Neural progenitor cell (in vitro differentiated cells): ENCODE results near the gene PIMREG. TPM values are rescaled to one million over a fixed set of nuclear protein-coding genes. Genes with fewer than 3 reads are reported as not detected.
A peak's percentile ranks its signal among the peaks of the same experiment; 100 is the strongest.

Source experiments
- DNase-seq: peaks from one replicate; pipeline ENCODE4 v3.0.0-alpha.2; 2016; ENCODE audit warnings: low spot score
- H2AFZ ChIP-seq: fragments of 200-600 bp; sonication (generic); replicated peaks from 2 replicates; pipeline ENCODE4 v1.6.1; 2016; ENCODE audit warnings: antibody characterized with exemption
- H3F3A ChIP-seq: fragments of 200-600 bp; sonication (generic); 2 replicates; pipeline ENCODE4 v1.6.1; 2016; ENCODE audit warnings: antibody characterized with exemption, low read depth
- H3K27ac ChIP-seq: fragments of 200-600 bp; sonication (generic); 2 replicates; pipeline ENCODE4 v1.5.1; 2016; ENCODE audit warnings: mild to moderate bottlenecking
- H3K27me3 ChIP-seq: fragments of 200-600 bp; sonication (generic); 2 replicates; pipeline ENCODE4 v1.6.1; 2016; ENCODE audit warnings: mild to moderate bottlenecking, moderate library complexity
- H3K36me3 ChIP-seq: fragments of 200-600 bp; sonication (generic); 2 replicates; pipeline ENCODE4 v1.5.1; 2016
- H3K4me1 ChIP-seq: fragments of 200-600 bp; sonication (generic); 2 replicates; pipeline ENCODE4 v1.6.1; 2016; ENCODE audit warnings: mixed run types
- H3K4me2 ChIP-seq: fragments of 200-600 bp; sonication (generic); 2 replicates; pipeline ENCODE4 v1.6.1; 2016
- H3K4me3 ChIP-seq: fragments of 200-600 bp; sonication (generic); 2 replicates; pipeline ENCODE4 v1.5.1; 2016
- H3K79me2 ChIP-seq: fragments of 200-600 bp; sonication (generic); 2 replicates; pipeline ENCODE4 v1.6.1; 2016; ENCODE audit warnings: low read depth
- H3K9ac ChIP-seq: fragments of 200-600 bp; sonication (generic); 2 replicates; pipeline ENCODE4 v1.6.1; 2016
- H3K9me3 ChIP-seq: fragments of 200-600 bp; sonication (generic); 2 replicates; pipeline ENCODE4 v1.5.1; 2016; ENCODE audit warnings: low read depth
- H4K20me1 ChIP-seq: fragments of 200-600 bp; sonication (generic); 2 replicates; pipeline ENCODE4 v1.6.1; 2016; ENCODE audit warnings: low read depth
- H3K27ac Mint-ChIP-seq: 3 replicates; pipeline ENCODE4 v1.8.0; 2021; ENCODE audit warnings: mixed read lengths
- H3K27me3 Mint-ChIP-seq: 2 replicates; pipeline ENCODE4 v1.8.0; 2022; ENCODE audit warnings: low read depth, mild to moderate bottlenecking, inconsistent platforms, moderate library complexity, mixed read lengths; ENCODE audit not compliant: insufficient read depth
- H3K36me3 Mint-ChIP-seq: 3 replicates; pipeline ENCODE4 v1.8.0; 2021; ENCODE audit warnings: mixed read lengths
- H3K4me1 Mint-ChIP-seq: 3 replicates; pipeline ENCODE4 v1.8.0; 2021; ENCODE audit warnings: mixed read lengths
- H3K4me3 Mint-ChIP-seq: 3 replicates; pipeline ENCODE4 v1.8.0; 2021; ENCODE audit warnings: mild to moderate bottlenecking, moderate library complexity, mixed read lengths
- H3K9me3 Mint-ChIP-seq: 3 replicates; pipeline ENCODE4 v1.8.0; 2020; ENCODE audit warnings: mixed read lengths
- EZH2 ChIP-seq: fragments of 200-600 bp; sonication (generic); IDR thresholded peaks from 2 replicates; pipeline ENCODE4 v1.6.1; 2017; ENCODE audit warnings: antibody characterized with exemption, mild to moderate bottlenecking, moderate library complexity
- EZH2phosphoT487 ChIP-seq: fragments of 200-600 bp; sonication (generic); IDR thresholded peaks from 2 replicates; pipeline ENCODE4 v1.6.1; 2017; ENCODE audit warnings: antibody characterized with exemption
- total RNA-seq: library from RNA; depleted of rRNA; stranded (reverse); fragments of >200 nt; gene quantifications from 2 replicates; pipeline ENCODE4 v1.2.3, GENCODE V29; 2015; ENCODE audit warnings: low replicate concordance
- TF ChIP-seq, protein P1 (sequence below): fragments of 200-600 bp; sonication (generic); IDR thresholded peaks from 2 replicates; pipeline ENCODE4 v1.5.1; 2017; ENCODE audit warnings: antibody characterized with exemption, mild to moderate bottlenecking

The PIMREG gene
- total RNA-seq, 1 donor from 2014 or later: 71.3 TPM

DNA sequence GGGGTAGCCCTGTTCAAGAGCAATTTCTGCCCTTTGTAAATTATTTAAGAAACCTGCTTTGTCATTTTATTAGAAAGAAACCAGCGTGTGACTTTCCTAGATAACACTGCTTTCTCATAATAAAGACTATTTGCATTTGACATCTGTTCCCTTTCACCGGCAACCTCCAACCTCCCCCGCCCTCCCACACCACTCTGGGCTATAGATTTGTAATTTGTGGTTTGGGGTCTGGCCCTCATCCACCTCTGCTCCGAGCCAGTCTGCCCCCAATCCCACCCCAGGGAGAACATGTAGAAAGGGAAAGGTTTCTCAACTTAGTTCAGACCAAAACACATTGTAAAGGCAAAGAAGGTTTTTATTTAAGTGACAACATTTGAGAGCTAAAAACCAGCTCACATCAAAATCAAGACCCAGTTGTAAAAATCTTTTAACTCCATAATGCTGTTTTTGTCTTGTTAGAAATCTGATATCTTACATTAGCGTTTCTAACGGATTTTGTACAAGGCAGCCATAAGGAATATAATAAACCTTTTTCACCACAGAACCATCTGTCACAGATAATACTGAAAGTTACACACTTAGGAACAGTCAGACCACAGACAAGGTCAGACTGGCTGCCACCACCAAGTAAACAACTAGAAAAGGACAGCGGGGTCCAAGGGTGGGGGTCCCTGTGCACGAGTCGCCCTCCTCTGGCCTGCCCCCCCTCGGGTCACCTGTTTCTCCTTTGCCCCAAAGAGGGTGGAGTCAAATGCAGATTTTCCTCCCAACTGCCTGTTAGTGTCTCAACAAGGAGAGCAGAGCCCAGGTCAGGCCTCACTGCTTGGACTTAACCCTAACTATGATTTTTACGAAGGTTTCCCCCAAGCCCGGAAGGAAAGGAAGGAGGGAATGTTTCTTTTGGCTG, 6.9 kb downstream of the PIMREG start:
- H3K9me3 ChIP-seq: no peaks in the 10 kb centered on the region
- peaks cover 31% of the 10 kb centered on the region for H3K4me1 ChIP-seq
- peaks cover 4% of the 10 kb centered on the region for H3K27me3 Mint-ChIP-seq
- no peak overlapping the region for H3K9ac ChIP-seq
- peaks cover 47% of the 10 kb centered on the region for H3K4me1 Mint-ChIP-seq
- no peaks in the 10 kb centered on the region for H3K9me3 Mint-ChIP-seq
- H4K20me1 ChIP-seq: peaks cover 10% of the 10 kb centered on the region
- no peak overlapping the region for H2AFZ ChIP-seq
- H3K4me2 ChIP-seq: no peak overlapping the region
- H3K4me3 ChIP-seq: no peak overlapping the region
- H3F3A ChIP-seq: peaks cover 56% of the 10 kb centered on the region
- peaks cover 18% of the 10 kb centered on the region for H3K79me2 ChIP-seq
- H3K36me3 Mint-ChIP-seq: peaks cover 21% of the 10 kb centered on the region
- peak overlapping the region; percentile 47 for H3K27ac Mint-ChIP-seq
- H3K36me3 ChIP-seq: no peaks in the 10 kb centered on the region
- no peak overlapping the region for H3K4me3 Mint-ChIP-seq
- no peak overlapping the region for H3K27ac ChIP-seq
- DNase-seq: no peak
- H3K27me3 ChIP-seq: no peaks in the 10 kb centered on the region
- TF ChIP-seq EZH2 (no peak), EZH2phosphoT487 (no peak)
- TF ChIP-seq, protein P1, sequence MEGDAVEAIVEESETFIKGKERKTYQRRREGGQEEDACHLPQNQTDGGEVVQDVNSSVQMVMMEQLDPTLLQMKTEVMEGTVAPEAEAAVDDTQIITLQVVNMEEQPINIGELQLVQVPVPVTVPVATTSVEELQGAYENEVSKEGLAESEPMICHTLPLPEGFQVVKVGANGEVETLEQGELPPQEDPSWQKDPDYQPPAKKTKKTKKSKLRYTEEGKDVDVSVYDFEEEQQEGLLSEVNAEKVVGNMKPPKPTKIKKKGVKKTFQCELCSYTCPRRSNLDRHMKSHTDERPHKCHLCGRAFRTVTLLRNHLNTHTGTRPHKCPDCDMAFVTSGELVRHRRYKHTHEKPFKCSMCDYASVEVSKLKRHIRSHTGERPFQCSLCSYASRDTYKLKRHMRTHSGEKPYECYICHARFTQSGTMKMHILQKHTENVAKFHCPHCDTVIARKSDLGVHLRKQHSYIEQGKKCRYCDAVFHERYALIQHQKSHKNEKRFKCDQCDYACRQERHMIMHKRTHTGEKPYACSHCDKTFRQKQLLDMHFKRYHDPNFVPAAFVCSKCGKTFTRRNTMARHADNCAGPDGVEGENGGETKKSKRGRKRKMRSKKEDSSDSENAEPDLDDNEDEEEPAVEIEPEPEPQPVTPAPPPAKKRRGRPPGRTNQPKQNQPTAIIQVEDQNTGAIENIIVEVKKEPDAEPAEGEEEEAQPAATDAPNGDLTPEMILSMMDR: no peak

DNA sequence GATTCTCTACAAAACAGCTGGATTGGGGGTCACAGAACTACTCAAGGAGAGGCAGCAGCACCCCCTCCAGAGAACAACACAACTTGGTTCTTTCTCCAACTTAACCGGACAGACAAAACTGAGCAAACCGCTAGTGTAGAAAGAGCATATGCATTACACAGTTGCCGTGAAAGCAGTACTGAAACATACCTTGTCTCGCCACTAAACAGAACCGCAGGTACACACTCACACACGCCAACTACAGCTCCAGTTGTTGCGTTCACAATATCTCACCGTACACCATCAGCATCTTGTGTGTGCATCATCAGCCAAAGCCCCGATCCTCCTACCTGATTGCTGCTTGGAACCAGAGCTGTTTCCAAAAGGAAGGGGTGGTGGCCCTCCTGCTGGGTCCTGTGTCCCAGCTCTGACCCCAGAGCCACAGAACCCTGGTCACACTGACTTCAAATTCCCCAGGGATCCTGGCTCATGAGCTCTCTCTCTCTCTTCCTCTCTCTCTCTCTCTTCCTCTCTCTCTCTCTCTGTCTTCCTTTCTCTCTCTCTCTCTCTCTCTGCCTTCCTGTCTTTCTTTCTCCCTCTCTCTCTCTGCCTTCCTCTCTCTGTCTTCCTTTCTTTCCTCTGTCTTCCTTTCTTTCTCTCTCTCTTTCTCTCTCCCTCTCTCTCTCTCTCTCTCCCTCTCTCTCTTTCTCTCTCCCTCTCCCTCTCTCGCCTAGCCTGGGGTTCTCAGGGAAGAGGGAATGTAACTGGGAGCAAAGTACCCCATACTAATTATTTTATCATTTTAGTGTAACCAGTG, 8.4 kb downstream of the PIMREG start:
- H3K4me3 Mint-ChIP-seq: no peak overlapping the region

DNA sequence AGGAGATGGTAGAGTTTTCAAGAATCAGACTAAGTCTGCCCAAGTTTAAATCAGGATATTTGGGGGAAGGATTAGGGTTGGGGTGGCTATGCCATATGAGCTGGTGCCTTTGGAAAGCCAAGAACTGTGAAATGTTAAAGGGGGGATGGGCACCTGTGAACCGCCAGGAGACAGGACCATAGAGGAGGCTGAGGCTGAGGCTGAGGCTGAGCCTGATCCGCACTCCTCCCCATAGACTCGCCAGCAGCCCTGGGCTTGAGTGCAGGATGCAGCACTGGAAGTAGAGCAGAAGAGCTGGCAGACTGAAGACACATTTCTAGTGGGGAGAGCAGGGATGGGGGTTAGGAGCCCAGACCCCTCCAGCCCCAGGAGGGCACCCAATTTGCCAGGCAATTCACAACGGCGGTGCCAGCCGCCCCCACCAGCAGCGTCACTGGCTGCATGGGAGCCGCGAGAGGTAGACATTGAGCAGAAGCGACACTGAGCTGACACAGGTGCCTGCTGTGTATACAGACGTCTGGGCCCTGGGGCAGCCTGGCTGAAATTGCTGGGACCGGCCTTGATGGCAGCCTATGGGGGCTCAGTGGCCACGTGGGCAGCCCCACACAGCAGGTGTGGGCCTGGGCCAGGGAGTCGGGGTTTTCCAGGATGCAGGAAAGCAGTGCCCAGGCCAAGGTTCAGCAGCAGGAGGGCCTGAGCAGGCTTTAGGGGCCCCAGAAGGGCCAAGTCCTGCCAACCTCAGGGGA, 9.2 kb downstream of the PIMREG start:
- Histone ChIP-seq H4K20me1 (peaks cover 5% of the 10 kb centered on the region), H3K36me3 (no peaks in the 10 kb centered on the region), H3K4me1 (peaks cover 43% of the 10 kb centered on the region), H3K79me2 (no peaks in the 10 kb centered on the region), H3K27ac (no peak overlapping the region), H3K9ac (no peak overlapping the region), H3K4me2 (peak overlapping the region; percentile 33), H3K9me3 (no peaks in the 10 kb centered on the region), H3F3A (peaks cover 64% of the 10 kb centered on the region), H2AFZ (no peak overlapping the region), H3K27me3 (no peaks in the 10 kb centered on the region), H3K4me3 (no peak overlapping the region)
- peaks cover 14% of the 10 kb centered on the region for H3K36me3 Mint-ChIP-seq
- H3K4me1 Mint-ChIP-seq: peaks cover 54% of the 10 kb centered on the region
- H3K9me3 Mint-ChIP-seq: no peaks in the 10 kb centered on the region
- DNase-seq: no peak
- H3K27me3 Mint-ChIP-seq: peaks cover 9% of the 10 kb centered on the region
- peak overlapping the region; percentile 49 for H3K4me3 Mint-ChIP-seq
- TF ChIP-seq EZH2phosphoT487 (no peak), EZH2 (no peak)
- TF ChIP-seq, protein P1: no peak
- H3K27ac Mint-ChIP-seq: peak overlapping the region; percentile 80

More for the DNA sequence above, 8.4 kb downstream of the PIMREG start:
- Histone ChIP-seq H3F3A (peaks cover 64% of the 10 kb centered on the region), H3K27ac (peak overlapping the region; percentile 23), H3K4me2 (peak overlapping the region; percentile 33), H3K27me3 (no peaks in the 10 kb centered on the region), H3K4me3 (no peak overlapping the region), H3K9me3 (no peaks in the 10 kb centered on the region), H3K79me2 (peaks cover 3% of the 10 kb centered on the region), H3K4me1 (peaks cover 37% of the 10 kb centered on the region), H4K20me1 (peaks cover 5% of the 10 kb centered on the region), H2AFZ (no peak overlapping the region), H3K36me3 (no peaks in the 10 kb centered on the region), H3K9ac (no peak overlapping the region)
- H3K4me1 Mint-ChIP-seq: peaks cover 56% of the 10 kb centered on the region
- TF ChIP-seq EZH2 (no peak), EZH2phosphoT487 (no peak)
- TF ChIP-seq, protein P1: no peak
- no peak for DNase-seq
- no peaks in the 10 kb centered on the region for H3K9me3 Mint-ChIP-seq
- H3K36me3 Mint-ChIP-seq: peaks cover 16% of the 10 kb centered on the region
- peaks cover 11% of the 10 kb centered on the region for H3K27me3 Mint-ChIP-seq
- H3K27ac Mint-ChIP-seq: peak overlapping the region; percentile 47
